ENCODE data around the gene NBPF1.
"Not testable (repeated sequence)": the region's sequence is repeated elsewhere in the genome, so short reads cannot be mapped to it uniquely, and the experiment has no call there.

NBPF1 gene

GRCh38 chr1:16613185-16614147 is at the start of gene NBPF1:
Gene NBPF1, minus strand, starts transcription at chr1:16613564.
- peak; percentile 62 to 91 (median 87) for DNase-seq

DNA sequence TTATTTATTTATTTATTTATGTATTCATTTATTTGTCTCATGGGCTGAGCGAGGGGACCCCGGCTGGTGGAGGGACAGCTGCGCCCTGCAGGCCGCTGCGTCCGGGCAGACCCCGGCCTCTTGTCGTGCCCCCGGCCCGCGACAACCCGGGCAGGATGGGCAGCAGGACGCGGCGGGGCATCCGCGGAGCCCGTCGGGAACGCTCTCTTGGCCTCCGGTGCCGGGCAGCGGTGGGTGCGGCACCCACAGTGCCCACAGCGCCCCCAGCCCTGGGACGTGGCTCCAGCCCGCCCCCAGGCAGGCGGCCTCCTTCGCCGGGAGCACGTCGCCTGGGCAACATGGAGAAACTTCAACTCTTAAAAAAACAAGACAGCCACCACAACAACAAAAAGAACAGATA is 44.9 kb upstream of the NBPF1 start:
- DNase-seq, result not testable (repeated sequence)

- not testable (repeated sequence) for DNase-seq
These were observed 43.8 kb upstream of the NBPF1 start for GRCh38 chr1:16656981-16657683.

DNA sequence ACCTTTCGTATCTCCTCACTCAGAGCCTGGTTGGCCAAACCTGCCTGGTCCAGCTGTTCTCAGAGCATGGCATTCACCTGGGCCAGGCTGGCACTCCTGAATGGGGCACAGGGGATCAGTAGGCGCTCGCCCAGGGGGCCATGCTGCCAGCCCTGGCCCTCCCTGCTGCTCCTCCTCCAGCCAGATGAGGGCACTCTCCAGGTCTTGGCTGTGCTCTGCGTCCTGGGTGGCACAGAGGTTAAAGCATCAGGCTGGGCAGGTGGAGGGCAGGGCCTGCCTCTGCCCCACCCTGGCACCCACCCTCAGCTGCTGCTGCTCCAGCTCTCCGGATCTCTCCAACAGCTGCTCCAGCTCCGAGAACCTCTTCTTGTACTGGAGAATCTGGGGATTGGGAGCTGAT is 43.2 kb upstream of the NBPF1 start:
- not testable (repeated sequence) for DNase-seq

GRCh38 chr1:16651560-16651959 is 38.2 kb upstream of the NBPF1 start:
- DNase-seq, result not testable (repeated sequence)

DNA sequence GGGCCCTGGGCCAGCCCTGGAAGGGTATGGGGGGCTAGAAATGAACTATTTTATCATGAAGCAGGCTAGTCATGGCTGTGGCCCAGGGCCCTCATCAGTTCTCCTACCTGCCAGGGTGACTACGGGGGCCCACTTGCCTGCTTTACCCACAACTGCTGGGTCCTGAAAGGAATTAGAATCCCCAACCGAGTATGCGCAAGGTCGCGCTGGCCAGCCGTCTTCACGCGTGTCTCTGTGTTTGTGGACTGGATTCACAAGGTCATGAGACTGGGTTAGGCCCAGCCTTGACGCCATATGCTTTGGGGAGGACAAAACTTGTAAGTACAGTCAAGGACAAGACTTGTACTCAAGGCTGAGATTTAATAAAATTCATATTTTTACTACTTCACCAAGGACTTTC is 36.6 kb upstream of the NBPF1 start:
- not testable (repeated sequence) for DNase-seq

- not testable (repeated sequence) for DNase-seq
These were observed 36.0 kb upstream of the NBPF1 start for GRCh38 chr1:16649390-16649789.

DNA sequence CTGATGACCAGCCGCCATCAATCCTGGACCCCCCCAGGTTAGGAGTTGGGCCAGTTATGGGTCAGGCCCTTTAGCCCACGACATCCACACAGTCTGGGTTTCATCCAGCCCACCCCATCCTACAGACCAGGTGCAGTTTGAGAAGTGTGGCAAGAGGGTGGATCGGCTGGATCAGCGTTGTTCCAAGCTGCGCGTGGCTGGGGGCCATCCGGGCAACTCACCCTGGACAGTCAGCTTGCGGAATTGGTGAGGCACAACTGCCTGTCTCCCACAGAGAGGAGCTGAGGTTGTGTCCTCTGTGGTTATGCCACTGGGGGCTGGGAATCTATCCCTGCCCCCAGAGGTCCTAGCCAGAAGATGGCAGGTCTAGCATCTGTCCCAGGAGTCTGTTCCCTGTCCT is 35.4 kb upstream of the NBPF1 start:
- DNase-seq, result not testable (repeated sequence)

- not testable (repeated sequence) for DNase-seq
These were observed 34.9 kb upstream of the NBPF1 start for GRCh38 chr1:16648250-16648649.

DNA sequence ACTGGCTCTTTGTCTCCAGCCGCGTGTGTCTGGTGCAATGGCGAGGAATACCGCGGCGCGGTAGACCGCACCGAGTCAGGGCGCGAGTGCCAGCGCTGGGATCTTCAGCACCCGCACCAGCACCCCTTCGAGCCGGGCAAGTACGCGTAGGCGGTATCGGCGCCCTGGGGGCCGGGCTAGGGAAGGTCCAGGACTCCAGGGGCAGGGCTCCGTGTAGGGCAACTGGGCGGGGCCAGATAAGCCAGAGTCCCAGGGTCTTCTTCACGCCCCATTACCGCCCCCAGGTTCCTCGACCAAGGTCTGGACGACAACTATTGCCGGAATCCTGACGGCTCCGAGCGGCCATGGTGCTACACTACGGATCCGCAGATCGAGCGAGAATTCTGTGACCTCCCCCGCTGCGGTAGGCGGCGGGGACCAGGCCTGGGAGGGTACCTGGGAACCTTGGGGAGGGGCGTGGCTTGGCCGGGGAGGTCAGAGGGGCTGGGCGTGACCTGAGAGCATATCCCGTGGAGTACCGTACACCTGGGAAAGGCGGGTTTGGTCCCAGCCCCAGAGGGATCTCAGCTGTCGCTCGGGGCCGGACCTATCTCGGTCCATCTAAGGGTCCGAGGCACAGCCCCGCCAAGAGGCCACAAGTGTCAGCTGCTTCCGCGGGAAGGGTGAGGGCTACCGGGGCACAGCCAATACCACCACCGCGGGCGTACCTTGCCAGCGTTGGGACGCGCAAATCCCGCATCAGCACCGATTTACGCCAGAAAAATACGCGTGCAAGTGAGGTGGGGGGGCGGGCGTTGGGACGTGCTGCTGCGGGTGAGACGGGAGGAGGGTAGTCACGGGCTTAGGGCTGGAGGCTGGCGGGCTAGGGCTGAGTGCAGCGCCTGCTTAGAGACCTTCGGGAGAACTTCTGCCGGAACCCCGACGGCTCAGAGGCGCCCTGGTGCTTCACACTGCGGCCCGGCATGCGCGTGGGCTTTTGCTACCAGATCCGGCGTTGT is 34.1 kb upstream of the NBPF1 start:
- not testable (repeated sequence) for DNase-seq

DNA sequence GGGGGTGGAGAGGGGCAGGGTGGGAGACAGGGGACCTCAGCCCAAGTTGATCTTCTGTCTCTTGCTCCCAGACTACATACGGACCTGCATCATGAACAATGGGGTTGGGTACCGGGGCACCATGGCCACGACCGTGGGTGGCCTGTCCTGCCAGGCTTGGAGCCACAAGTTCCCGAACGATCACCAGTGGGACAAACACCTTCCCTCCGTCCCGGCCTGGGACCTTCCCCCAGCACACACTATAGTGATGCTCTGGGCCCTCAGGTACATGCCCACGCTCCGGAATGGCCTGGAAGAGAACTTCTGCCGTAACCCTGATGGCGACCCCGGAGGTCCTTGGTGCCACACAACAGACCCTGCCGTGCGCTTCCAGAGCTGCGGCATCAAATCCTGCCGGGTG is 33.4 kb upstream of the NBPF1 start:
- not testable (repeated sequence) for DNase-seq

- DNase-seq, result not testable (repeated sequence)
These were observed 32.8 kb upstream of the NBPF1 start for GRCh38 chr1:16646061-16646664.

DNA sequence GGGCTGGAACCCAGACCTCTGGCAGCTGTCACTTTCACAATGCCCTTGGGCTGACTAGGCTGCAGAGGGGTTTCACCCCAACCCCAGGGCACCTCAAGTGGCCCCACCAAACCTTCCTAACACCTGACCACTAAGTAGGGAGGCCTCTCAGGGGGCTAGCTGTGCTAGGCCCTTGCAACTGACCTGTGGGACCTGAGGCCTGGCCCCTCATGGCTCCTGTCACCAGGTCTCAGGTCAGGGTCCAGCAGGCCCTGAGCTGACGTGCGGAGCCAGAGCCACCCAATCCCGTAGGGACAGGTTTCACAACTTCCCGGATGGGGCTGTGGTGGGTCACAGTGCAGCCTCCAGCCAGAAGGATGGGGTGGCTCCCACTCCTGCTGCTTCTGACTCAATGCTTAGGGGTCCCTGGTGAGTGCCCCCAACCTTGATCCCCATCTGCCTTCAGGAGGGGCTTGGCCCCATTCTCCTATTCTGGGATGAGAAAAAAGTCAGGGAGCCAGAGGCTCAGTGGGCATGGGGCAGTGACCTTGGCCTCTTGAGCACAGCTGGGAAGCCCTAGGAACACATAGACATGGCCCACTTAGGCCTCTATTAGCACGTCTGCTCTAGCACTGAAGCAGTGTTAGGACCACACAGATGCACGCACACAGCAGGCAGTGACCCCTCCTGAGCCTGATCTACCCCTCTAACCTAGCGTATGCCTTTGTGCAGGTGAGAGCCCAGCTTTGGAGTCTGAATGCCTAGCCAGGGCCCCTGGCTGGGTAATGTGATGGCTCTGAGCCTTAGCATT is 32.1 kb upstream of the NBPF1 start:
- DNase-seq, result peak in 2 of 6 experiments; percentile 49 to 50

GRCh38 chr1:16644482-16645270 is 31.3 kb upstream of the NBPF1 start:
- peak; percentile 96 to 100 (median 98) for DNase-seq

DNA sequence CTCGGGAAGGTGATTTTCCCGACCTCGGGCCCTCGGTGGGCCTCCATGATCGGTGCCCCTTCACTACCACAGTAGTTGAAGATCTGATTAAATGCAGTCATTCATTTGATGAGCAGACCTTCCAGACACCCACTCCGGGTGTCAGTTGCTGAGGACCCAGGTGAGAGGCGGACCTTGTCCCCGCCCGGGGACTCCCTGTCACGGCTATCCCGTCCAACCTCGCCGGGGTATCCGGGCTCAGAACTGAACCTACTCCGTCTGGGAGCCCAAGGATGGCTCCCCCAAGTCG is 30.8 kb upstream of the NBPF1 start:
- DNase-seq, result no peak

DNA sequence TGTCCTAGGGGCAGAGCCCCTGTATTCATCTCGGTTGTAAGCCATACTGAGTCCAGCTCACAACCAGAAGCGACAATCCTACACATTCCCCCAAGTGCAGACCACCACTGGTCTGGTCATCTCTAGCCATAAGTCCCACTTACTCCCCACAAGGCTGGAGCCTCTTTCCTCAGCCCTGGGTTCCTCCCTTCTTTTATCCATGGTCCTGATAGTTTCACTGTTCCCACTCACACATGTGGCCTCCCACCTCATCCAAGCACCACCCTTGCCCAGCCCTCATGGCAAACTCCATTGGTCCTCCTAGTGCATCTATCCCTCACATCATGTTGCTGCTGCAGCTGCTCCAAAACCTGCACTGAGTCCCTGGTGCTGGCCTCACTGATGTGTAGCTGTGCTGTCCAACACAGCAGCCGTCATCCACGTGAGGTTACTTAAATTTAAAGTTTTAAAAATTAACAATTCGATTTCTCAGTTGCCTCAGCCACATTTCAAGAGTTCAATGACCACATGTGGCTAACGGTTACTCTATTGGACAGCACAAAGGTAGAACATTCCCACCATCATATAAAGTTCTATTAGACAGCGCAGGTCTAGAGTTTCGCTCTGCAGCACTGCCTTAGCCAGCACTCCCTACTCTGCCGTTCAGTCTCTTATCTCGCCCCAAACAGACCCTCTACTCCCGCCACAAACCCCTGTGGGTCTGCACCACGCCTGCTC is 30.3 kb upstream of the NBPF1 start:
- not testable (repeated sequence) for DNase-seq

DNA sequence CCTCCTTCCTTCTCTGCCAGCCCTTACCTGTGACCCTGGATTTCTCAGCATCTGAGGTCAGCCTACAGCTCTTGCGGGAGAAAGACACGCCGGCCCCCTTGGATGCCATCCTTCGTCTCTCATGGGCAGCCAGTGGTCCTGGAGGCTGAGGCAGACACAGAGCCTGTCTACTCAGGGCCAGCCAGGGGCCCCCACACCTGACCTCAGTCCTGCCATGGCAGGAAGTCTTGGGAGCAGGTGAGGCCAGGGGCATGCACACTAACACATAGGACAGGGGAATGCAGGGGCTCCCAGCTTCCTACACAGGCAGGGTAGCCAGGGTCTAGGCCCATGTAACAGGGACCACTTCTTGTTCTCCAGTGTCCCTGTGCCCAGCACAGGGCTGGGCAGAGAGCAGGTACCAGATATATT is 29.6 kb upstream of the NBPF1 start:
- not testable (repeated sequence) for DNase-seq

- not testable (repeated sequence) for DNase-seq
These were observed 28.9 kb upstream of the NBPF1 start for GRCh38 chr1:16642025-16642966.

Data from stimulated activated naive CD4-positive, alpha-beta T cell (primary cell).